NCI-H2081 (cell line): ENCODE results near the gene PLA2G2A.
"Not testable (repeated sequence)": the region's sequence is repeated elsewhere in the genome, so short reads cannot be mapped to it uniquely, and the experiment has no call there.

Experiments
- DNase-seq, 2 experiments: peaks; one replicate each; lab custom pipeline; 2025; lab: John Stamatoyannopoulos, UW

Gene PLA2G2A

DNA sequence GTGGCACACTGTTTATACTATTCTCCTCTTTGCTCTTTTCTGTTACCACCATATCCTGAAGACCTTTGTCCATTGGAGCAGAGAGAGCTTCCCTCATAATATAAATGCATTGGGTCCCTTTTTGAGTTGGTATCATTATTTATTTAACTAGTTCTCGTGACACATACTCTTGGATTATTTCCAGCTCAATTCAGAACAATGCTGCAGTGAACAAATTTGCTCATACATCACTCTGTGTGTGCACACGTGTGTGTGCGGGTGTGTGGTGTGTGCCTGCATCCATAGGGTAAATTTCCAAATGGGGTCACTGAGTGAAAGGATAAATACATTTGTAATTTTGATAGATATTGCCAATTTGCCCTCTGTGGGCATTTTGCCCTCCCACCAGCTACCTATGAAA lies 5.8 kb downstream of the PLA2G2A start:
- no peak for DNase-seq

DNA sequence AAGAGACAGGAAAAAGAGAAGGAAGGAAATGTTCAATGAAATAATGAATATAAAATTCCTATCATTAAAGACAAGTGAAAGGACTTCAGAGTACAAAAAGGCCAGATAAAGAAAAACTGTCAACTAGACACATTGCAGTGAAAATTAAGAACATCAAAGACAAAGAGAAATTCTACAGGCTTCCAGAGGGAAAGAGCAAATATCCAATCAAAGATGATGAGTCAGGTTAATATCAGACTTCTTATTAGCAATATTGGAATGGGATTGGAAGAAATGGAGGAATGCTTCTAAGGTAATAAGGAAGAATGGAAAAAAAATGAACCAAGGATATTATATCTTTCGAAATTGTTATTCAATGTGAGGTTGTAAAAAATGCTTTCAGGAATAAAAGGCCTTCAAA lies 7.8 kb downstream of the PLA2G2A start:
- no peak for DNase-seq

DNA sequence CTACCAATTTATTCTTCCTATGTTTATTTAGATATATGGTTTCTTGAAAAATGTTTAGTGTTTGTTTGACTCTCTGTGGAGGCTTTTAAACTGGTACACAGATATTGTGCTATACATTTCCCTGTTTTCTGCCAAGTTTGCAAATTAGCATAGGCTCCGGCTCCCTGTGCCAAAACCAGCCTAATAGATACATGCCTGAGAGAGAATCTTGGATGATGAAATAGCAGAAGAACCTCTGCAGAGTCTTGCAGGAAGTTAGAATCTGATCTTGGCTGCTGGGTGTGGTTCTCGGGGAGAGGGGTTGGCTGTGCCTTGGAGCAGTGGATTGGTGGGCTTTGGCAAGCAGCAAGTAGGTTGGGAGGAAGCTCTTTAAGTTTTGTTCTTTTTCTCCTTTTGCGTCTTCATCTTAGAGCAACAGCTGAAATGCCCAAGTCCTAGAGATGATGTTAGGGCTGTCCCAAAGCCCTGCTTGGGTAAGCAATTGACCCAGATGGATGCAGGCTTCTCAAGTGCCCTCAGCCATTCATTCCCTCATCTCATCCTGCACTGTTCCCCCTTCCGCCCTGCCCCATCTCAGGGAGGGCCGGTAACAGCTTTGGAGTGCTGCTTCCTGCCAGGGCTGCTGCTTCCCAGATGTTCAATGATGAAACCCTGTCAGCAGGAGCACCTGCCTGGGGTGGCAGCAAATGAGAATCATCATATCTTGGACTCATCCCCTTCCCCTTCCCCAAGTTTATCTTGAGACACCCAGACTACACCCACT lies 9.3 kb downstream of the PLA2G2A start:
- no peak for DNase-seq

DNA sequence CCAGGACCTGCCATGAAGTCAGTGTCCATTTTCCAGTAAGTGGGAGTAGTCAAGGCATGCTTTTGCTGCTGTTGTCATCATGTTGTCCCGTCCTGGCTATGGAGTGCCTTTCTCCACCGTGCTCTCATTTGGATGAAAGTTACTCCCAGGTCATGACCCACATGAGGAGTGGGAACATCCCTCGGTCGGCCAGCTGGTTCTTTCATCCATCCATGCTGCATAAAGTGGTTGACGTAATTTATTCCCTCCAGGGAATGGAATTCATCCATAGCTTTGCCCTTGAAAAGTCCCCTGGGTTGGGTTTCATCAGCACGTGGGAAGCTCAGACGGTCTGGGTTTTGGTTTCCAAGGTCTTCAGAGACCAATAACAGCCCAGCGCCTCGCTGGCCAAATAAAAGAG lies 11.6 kb downstream of the PLA2G2A start:
- no peak for DNase-seq

DNA sequence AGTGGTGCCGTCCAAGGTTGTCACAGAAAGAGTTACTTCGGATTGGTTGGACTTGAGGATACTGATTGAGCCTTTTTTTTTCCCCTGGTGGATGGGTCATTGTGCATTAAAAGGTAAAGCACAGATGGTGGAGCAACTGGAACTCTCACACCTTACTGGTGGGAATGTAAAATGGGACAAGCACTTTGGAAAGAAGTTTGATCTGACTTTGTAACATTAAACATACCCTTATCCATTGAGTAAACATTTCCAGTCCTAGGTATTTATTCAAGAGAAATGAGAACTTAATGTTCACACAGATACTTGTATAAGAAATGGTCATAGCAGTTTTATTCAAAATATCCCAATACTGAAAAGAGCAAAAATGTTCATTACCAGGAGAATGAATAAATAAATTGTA lies 14.9 kb downstream of the PLA2G2A start:
- no peak for DNase-seq

DNA sequence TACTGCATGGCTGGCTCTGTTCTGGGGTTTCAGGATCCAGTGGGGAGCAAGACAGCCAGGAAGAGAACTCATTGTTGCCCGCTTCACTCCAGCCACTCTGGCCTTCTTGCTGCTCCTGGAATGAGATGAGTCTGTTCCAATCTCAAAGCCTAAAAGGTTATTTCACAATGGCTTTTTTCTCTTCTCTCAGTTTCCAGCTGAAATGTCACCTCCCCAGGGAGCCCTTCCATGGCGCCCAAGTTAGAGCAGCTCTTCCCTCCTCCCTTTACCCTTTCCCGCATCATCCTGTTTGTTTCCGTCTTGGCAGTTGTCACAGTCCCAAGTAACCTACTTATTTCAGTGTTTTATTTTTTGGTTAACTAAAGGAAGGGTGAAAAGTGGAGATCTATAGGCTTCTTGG lies 15.8 kb downstream of the PLA2G2A start:
- no peak for DNase-seq

DNA sequence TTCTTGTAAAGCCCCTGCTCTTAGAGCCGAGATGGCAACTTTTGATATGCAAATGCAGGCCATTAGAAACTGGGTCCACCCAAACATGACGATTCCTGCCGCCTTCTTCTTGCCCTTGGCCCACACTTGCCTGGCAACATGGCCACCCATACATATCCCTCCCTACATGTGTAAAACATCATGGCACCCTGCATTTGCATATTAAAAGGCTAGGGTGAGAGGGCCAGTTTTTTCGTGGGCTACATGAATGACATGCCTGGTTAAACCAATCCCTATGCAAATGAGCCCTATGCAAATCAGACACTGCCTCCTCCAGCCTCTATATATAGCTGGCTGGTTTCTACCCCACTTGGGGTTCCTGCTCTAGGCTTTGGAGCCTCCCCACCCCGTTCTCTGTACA lies 18.8 kb downstream of the PLA2G2A start:
- DNase-seq = no peak

DNA sequence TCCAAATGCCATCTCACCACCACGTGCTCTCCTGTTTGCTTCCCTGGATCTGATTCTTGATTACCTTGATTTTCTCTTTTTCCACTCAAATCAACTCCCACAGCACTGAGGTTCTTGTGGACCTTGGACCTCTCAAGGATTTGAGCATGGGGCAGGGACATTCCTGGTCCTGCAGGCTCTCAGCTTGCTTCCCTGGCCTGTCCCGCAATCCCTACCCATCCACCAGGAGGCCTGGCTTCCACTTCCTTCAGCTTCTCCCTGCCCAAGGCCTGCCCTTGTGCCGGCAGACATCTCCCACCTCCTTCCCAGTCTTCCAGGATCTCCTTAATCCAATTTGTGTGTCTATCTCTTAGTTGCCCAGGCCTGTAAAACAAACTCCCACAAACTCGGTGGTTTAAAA lies 21.6 kb downstream of the PLA2G2A start:
- DNase-seq = no peak

DNA sequence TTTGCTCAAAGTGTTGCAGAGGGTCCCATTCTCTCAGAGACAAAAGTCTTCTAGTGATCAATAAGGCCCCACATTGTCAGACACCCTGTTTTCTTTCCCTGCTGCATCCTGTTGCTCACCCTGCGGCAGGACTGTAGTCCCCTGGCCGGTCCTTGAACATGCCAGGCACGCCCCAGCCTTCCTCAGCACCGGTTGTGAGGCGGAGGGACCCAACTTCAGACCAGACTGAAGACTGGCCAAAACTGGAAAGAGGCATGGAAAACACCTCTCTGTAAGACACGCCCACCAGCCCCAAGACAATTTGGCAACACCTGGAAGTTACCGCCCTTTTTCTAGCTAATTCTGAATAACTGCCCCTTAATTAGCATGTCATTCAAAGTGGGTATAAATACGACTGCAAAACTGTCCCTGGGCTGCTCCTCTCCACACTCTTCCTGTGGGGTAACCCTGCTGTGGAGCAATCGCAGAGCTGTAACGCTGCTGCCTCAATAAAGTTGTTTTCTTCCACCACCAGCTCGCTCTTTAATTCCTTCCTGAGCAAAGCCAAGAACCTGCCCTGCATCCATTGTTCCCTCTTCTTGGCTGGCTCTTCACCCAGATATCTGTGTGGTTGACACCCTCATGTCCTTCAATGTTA lies 23.8 kb downstream of the PLA2G2A start:
- no peak for DNase-seq

DNA sequence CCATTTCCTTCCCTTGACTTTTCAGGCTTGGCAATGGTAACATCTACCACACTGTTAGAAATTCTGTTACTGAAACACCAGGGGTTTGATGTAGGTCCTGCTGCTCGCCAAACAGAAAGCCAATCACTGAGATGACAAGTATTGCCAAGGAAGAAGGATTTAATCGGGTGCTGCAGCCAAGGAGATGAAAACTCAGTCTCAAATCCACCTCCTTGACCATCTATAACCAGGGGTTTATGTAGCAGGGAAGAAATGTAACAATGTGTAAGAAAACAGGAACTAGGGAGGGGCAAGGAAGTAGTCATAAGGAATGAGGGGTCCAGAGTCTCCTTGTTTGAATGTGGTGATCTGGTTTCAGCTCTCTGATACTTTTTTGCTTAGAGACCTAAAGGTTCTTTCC lies 25.4 kb downstream of the PLA2G2A start:
- no peak for DNase-seq

DNA sequence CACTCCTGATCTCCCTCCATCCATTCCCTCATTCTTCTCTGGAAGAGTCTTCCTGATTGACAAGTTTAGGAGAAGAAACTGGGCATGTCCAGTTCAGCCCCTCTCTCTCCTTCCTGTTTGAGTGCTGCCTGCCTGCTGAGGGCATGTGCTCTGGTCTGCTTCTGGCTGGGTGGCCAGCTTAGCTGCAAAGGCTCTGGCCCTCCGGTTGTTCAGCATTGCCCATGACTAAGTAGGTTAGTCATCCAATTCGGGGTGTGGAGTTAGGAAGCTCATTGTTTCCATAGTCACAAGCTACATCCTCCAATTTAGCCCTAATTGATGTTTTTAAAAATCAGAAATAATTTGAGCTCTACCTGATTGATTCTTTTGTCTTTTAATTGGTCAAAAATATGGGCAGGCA lies 30.4 kb downstream of the PLA2G2A start:
- DNase-seq = no peak

DNA sequence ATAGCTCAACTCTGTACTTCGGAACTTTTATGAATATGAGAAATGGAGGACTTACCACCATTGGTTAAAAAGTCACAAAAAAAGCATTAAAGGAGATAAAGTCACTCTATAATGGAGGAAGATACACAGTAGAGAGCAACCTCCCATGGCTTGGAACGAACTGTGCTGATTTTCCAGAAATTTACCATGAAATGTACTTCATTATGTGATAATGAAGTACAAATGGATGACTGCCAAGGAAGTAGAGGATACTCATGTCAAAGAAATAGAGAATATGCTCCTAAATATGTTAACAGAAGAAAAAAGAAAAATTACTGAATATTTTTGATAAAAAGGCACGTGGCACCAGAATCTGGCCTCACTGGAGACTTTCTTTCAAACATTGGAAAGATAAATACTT lies 32.4 kb downstream of the PLA2G2A start:
- DNase-seq = no peak

DNA sequence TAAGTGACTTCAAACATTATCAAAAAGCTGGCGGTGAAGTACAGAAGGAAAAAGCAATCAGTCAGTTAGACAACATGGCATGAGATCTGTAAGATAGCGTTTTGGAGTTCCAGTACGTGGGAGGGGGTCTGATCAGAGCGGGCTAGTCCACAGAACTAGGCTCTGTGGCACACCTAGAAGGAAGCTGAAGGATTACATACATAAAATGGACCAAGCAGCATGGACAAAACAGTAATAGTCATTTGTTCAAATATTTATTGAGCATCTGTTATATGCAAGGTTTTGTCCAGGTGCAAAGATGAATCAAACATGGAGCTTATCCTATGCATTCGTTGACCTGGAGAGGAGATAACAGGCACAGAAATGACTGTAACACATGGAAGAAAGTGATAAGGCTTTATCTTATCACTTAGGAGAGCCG lies 33.1 kb downstream of the PLA2G2A start:
- DNase-seq = no peak

DNA sequence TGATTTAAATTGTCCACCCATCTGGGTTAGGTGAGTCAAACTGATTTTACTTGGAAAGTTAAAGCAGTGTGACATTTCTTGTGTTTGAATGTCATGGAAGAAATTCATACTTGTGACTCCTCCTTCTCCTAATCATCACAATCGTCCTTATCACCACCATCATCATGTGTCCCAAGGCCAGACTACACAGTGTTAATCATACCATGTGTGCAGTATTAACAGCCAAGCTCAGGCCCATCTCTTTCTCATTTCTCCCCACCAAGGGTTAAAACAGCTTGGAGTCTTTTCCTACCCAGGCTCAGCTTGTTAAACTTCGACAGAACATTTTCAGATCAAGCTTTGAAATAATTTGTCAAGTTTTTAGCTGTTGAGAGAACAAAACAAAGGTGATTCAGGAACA lies 33.5 kb downstream of the PLA2G2A start:
- DNase-seq = no peak

DNA sequence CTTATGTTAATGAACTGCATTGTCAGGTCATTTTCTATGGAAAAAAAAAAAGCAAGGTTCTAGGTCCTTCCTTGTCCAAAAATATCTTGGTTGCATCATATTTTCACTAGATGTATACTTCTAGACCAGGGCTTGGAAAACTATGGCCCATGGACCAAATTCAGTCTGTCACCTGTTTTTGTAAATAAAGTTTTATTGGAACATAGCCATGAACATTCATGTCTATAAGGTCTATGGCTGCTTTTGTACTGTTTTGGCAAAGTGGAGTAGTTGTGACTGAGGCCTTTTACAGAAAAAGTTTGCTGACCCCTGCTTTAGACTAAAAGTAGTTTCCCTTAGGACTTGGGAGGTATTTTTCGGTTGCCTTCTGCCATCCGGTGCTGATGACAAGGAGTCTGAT lies 36.8 kb downstream of the PLA2G2A start:
- DNase-seq = no peak

DNA sequence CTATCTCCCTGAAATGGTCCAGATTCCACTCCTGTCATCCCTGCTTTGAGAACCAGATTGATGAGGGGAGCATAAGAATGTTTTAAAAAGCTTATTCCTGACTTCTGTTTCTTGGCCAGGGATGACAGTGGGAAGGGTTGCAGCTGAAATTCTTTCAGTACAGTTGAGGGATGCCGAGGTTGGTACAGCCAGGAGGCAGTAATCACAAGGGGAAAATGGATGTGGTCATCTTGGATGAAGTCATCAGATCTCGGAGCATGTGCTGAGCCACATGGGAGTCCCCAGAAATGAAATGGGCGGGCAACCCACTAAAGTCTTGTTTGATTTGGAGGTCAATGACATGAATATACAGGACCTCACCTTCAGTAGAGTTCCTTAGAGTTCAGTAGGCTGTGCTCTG lies 37.3 kb downstream of the PLA2G2A start:
- DNase-seq = no peak

DNA sequence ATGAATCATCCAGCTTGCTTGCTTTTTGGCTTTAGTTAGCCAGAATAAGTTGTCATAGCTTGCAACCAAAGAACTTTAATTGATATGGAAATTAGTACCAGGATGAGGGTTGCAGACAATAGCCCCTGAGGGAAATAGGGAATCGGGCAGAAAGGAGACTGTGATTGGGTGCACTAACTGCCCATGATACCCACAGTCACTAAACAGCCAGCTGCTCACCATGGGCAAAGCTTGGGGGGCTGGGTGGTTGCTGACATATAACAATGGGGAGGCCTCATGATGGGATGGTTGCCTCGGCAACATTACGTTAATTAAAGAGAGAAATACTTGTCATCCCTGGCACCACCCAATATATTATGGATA lies 38.2 kb downstream of the PLA2G2A start:
- no peak for DNase-seq

DNA sequence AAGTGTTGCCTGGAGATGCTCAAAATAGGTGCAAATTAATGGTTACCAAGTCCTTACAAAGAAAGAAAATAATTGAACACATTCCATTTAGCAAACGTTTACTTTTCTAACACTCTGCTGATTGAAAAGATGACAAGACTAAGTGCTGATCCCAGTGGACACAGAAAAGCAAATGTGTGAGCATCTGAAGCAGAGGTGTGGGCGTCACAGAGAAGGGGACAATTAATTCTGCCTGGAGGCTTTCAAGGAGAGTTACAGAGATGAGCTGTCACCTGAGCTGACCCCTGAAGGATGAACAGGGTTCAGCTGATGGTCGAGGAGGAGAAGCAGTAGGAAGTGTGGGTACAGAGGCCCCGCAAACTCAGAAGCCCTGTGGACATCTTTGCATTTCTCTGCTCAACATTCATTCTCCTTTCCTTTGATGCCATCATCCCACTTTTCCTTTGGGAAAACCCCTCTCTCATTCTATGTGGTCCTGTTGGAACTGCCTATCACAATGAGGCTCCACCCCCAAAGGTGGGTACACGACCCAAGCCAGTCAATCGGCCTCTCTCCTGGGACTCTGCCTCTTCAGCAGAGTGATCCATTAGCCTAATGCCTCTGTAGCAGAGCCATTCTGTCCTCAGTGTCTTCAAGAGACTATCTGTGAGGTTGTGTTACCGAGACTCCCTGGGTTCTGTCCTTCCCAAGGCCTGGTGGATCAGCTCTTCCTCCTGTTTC lies 38.8 kb downstream of the PLA2G2A start:
- no peak for DNase-seq

DNA sequence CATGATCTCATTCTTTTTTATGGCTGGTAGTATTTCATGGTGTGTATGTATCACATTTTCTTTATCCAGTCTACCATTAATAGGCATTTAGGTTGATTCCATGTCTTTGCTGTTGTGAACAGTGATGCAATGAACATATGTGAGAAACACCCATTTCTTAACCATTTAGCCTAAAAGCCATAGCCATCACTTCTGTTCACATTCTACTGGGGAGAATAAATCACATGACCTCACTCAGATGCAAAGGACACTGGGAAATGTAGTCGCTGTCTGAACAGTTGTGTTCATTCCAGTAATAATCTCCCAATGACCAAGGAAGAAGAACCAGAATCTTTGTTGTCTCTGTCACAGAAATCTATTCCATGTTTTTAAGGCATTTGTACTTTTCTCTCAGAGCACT lies 40.9 kb downstream of the PLA2G2A start:
- no peak for DNase-seq

DNA sequence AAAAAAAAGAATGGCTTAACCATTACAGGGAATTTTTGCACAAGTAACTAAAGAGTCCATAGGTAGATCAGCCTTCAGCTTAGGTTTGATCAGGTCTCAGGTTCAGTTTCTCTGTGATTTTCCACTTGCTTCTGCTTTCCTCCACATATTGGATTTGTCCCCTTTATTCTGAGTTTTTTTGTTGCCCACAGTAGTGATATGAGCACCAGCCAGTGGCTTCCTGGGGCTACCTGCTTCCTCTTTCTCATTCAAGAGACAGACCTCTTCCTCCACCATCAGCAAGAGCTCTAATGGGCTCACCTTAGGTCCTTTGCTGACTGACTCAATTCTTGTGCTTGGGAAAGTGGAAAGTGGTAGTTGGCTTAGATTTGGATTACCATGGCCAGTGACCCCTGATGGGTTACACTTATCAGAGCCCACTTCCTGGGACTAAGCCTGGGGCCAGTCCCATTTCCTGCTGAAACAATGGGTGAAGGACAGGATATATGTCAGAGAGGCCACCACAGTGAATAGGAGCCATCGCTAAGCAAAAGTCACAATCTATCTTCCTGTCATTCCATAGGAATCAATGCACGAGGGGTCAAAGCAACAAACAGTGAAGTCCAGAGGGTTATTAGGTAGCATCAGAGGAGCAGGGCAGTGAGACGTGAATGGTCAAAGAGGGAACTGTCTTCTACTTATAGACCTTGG lies 43.2 kb downstream of the PLA2G2A start:
- no peak for DNase-seq

DNA sequence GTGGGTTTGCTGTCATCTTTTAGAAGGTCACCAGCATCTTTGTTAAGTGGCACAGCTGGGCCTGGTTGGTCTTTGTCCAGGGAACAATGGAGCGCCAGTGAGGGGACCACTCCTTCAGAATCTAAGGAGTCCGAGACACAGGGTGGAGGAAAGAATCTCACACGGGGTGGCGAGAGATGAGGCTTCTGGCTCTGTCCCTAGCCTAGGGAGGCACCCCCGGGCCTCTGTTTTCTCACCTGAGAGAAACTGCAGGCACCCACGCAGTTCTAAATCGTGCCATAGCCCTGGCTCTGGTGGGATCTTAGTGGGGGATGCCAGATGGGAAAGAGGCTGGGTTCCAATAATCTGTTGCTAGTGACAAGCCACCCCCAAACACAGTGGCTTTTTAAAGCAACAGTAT lies 45.1 kb downstream of the PLA2G2A start:
- no peak for DNase-seq

DNA sequence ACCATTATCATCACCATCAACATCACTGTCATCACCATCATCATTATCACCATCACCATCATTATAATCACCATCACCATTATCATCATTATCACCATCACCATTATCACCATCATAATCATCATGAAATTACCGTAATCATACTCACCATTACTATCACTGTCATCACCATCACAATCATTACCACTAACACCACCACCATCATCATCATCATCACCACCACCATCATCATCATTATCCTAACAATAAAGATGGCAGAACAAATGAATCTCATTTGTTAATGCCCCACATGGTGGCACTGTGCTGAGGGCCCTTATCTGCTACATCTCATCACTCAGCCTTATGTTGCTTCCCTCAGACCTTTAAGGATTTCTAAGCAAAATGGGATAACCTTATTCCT lies 46.6 kb downstream of the PLA2G2A start:
- no peak for DNase-seq

DNA sequence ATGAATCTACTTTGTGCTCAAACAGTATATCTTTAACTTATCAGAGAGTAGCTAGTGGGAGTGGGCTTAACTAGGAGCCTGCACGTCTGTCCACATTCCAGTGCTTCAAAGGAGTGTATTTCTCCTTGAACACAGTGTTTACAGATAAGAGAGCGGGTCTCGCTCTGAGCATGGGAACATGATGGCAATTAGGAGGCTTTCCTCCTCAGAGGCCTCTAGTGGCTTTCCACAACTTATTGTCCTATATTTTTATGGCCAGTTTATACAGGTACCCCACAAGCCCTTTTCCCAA lies 52.3 kb downstream of the PLA2G2A start:
- DNase-seq = not testable (repeated sequence)
